ENCODE measurements around the gene KRTDAP.
A peak's percentile ranks its signal among the peaks of the same experiment; 100 is the strongest.
"Not testable (repeated sequence)": the region's sequence is repeated elsewhere in the genome, so short reads cannot be mapped to it uniquely, and the experiment has no call there.

Gene KRTDAP

DNA sequence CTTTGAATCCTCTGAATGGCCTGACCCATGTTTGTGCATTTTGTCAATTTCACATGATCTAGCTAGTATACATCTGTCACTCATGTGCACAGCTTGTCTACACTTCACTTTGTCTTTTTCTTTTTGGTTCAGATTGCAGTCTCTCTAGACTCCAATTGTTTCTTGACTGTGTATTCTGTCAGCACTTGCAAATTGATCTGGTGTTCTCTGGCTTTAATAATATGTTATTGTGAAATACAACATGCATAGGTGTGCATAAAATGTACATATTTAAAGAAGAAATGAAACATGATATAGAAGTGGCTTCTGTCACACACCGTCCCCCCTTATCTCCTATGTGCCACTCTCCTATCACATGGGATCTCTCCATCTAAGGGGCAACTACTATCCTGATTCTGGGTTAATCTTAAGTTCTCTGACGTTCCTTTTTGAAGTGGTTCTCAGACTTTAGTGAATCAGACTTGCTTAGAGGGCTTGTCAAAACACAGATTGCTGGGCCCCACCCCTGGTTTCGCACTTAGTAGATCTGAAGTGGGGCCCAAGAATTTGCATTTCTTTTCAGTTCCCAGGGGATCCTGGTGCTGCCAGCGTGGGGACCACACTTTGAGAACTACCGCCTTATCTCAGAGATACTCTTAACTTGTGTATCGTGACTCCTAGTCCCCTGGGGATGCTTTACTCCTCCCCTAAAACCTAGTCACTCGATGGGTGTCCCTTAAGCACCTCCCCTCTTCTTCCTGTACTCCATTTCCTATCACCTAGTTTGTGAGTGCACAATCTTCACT, 5.8 kb downstream of the KRTDAP start:
- DNase-seq (ENCODE audit: low spot score): no peak

DNA sequence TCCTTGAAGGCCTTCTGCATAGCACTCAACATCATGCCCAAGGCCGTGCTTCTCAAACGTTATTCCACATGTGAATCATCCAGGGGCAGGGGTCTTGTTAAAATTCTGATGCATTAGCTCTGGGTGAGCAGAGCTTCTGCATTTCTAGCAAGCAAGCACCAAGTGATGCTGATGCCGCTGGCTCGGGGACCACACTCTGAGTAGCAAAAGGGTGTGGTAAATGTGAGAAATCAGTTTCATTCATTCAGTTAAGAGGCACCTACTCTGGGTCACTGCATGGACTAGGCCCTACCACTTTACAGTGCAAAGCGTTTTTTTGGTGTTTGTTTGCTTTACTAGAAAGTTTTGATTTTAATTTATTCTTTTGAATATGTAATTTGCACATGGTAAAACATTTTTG, 7.2 kb downstream of the KRTDAP start:
- no peak for DNase-seq (ENCODE audit: low spot score)

DNA sequence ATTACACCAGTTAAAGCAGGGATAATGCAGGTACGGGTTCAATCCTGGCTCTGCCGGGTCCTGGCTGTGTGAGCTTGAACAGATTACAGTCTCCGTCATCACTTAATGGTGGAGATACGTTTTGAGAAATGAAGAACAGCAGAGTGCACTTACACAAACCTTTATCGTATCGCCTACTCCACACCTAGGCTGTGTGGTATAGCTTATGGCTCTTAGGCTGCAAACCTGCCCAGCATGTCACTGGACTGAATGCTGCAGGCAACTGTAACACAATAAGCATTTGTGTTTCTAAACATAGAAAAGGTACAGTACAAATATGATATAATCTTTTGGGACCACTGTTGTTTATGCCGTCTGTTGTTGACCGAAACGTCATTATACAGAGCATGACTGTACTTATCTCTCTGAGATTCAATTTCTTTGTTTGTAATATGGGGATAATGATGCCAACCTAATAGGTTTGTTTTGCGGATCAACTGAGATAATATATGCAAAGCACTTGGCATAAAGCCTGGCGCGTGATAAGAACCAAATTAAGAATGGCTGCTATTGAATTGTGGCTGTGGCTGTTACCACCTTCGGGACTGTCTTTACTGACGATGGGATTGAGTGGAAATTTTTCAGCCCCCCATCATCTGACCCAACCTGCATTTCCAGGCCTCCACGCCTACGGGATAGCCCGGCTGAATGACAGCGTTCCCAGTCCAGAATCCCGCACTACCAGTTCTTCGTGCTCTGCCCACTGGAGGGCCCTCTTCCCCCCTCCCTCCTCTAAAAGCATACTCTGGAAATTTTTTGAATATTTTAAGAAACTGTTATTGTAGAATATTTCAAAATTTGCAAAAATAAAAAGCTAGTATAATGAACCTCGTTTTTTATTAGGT, 11.2 kb downstream of the KRTDAP start:
- no peak for DNase-seq (ENCODE audit: low spot score)

DNA sequence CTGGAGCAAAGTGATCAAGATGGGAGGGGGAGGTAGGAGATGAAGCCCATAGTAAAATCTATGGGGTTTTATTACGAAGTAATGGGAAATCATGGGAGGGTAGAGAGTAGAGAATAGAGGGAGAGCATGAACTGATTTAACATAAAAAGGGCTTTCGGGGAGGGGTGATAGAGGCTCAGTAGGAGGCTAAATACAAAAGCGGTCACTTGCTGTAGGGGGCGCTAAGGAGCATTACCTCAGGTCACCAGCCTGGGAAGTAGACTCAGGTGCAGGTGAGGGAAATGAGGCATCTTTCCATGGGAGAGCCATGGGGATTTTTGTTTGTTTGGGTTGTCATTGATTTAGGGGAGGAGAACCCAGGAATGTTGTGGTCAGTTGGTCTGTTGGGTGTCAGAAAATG, 14.1 kb downstream of the KRTDAP start:
- no peak for DNase-seq (ENCODE audit: low spot score)

DNA sequence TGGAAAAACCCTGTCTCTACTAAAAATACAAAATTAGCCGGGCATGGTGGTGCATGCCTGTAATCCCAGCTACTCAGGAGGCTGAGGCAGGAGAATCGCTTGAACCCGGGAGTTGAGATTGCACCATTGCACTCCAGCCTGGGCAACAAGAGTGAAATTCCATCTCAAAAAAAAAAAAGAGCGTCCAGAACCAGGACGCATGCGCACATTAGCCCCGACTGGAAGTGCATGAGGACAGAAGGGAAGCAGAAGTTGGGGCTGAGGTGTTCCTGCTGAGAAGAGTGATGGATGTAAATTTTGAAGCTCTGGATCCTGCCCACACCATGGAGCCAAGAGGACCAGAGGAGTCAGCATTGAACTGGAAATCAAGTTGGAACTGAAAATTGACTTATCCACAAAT, 15.7 kb downstream of the KRTDAP start:
- DNase-seq (ENCODE audit: low spot score): not testable (repeated sequence)

DNA sequence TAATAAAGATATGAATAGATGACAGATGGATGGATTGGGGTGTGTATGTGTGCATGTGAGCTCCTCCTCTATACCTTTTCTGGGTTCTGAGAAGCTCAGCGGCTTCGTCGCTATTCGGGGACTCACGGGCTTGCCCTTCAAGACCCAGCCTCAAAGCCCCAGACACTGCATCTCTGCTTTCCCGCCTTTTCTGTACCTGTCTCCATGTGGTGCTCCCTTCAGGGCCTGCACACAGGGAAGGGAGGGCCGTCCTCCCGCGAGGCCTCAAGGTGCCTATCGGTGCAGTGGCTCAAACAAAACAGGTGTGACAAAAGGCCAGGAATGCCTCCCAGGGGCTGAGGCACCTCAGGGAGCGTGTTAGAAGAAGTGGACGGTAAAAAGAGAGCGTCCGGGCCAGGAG, 16.2 kb downstream of the KRTDAP start:
- no peak for DNase-seq (ENCODE audit: low spot score)

DNA sequence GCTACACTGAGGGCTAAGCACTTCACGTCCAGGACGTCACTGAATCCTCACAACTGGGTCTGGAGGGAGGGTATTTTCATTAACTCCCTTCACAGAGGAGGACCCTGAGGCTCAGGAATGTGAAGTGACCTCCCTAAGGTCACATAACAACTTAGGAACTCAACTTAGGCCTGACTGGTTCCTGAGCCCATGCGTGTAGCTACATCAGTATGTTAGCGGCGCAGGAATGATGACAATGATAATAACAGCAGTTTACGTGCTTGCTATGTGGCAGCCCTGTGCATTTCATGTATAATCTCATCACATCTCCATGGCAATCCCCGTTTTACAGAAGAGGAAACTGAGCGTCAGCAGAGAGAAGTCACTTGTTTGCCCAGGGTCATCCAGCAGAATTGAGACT, 18.3 kb downstream of the KRTDAP start:
- DNase-seq (ENCODE audit: low spot score): no peak

DNA sequence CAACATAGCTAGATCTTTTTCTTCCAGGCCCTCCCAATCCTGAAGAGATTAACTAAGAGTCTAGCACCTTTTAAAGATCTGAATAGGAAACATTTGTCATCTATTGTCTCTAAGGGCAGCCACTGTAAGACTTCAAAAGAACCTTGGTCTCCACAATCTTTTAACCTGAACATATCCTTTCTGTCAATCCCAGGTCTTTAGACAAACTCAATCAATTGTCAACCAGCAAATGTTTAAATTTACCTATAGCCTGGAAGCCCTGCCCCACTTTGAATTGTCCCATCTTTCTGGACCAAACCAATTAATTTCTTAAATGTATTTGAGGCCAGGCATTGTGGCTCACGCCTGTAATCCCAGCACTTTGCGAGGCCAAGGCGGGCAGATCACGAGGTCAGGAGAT, 19.2 kb downstream of the KRTDAP start:
- DNase-seq (ENCODE audit: low spot score): not testable (repeated sequence)

DNA sequence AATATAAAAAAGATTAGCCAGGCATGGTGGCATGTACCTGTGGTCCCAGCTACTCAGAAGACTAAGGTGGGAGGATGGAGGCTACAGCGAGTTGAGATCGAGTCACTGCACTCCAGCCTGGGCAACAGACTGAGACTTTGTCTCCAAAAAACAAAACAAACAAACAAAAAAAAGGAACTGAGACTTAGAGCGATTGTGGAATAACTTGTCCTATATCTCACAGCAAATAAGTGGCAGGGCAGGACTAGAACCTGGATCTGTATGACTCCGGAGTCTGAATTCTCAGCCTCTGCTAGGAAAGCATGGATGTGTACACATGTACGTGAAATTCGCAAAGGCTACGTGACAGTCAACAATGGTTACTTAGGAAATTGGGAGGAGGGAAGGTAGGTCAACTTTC, 20.1 kb downstream of the KRTDAP start:
- DNase-seq (ENCODE audit: low spot score): no peak

DNA sequence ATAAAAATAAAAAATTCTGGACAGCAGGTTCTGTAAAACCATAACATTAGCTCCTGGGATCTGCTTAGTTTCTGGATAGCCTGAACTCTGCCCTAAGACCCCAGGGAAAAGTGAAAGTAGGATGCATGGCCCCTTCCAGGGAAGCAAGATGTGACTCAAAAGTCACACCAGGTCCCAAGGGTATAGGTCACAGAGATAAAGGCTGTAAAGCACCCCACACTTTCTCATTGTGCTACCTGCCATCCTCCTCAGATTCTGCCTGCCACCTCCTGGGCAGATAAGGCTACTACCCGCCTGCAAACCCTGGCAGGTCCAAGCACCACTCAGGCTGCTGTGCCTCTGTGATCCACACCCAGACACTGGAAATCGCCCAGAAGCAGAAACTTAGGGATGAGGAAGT, 21.6 kb downstream of the KRTDAP start:
- peak; percentile 72 for DNase-seq (ENCODE audit: low spot score)

DNA sequence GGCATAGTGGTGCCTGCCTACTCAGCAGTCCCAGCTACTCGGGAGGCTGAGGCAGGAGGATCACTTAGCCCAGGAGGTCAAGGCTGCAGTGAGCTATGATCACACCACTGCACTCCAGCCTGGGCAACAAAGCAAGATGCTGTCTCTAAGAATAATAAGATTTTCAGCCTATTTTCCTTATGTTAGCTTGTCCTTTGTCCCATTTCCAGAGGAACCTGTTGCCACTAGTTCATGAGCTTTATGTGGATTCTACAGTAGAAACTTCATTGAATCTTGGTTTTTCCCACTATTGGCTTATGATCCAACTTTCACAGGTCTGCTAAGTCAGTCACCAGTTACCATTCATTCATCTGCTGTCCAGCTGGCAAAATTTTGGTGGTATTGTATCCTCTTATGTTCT, 24.0 kb downstream of the KRTDAP start:
- no peak for DNase-seq (ENCODE audit: low spot score)

DNA sequence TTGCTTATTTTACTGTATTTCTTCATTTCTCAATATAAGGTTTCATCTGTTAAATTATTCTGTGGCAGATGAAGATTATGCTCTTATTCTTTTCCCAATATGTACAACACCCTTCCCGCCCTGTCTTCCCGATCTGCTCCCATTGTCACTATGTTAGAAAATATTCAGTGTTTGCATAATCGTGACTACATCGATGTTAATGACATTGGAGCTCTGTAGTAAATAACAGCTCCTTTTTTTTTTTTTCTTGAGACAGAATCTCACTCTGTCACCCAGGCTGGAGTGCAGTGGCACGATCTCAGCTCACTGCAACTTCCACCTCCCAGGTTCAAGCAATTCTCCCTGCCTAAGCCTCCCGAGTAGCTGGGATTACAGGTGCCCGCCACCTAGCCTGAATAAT, 27.3 kb downstream of the KRTDAP start:
- DNase-seq (ENCODE audit: low spot score): not testable (repeated sequence)

DNA sequence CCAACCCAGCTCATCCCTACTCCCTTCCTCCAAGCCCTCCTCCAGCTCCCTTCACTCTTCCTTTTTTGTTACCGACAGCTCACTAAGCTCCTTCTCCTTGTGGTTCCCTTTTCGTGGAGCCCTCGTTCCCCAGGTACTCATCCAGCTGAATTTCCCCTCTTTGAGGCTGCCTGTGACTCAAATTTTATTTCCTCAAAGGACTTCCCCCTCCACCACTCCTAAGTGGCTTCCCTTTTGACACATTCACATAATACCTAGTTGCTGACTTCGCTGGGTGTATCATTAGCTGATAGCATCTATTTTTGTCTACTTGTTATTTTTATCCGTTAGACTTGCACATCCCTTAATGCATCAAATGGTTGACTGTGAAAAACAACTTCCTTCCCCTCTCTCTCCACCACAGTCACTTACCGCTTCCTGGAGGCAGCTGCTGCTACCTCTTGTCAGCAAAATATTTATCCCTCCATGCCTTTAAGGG, 27.7 kb downstream of the KRTDAP start:
- no peak for DNase-seq (ENCODE audit: low spot score)

DNA sequence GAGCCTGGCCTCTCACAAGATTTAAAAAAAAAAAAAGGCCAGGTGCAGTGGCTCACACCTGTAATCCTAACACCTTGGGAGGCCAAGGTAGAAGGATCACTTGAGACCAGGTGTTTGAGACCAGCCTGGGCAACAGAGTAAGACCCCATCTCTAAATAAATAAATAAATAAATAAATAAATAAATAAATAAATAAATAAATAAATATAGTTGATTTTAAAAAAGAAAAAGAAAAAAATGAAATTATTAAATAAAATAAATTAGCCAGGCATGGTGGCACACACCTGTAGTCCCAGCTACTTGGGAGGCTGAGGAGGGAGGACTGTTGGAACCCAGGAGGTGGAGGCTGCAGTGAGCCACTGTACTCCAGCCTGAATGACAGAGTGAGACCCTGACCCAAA, 28.5 kb downstream of the KRTDAP start:
- DNase-seq (ENCODE audit: low spot score): not testable (repeated sequence)

DNA sequence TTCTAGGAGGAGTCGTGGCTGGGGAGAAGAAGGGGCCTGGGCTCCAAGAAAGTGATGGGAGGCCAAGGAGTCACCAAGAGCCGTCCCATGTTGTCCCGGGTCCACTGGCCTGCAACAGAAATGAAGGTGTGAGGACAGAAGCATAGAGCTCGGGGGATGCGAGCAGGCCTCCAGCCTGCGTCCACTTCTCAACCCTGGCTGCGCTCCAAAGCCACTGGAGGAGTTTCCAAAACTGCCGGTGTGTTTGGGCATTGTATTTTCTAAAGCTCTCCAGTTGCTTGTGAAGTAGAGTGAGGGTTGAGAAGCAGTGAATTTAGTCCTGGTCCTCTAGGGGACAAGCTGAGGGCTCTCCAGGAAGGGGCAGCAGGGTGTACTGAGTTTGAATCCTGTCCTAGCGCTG, 29.2 kb downstream of the KRTDAP start:
- no peak for DNase-seq (ENCODE audit: low spot score)

DNA sequence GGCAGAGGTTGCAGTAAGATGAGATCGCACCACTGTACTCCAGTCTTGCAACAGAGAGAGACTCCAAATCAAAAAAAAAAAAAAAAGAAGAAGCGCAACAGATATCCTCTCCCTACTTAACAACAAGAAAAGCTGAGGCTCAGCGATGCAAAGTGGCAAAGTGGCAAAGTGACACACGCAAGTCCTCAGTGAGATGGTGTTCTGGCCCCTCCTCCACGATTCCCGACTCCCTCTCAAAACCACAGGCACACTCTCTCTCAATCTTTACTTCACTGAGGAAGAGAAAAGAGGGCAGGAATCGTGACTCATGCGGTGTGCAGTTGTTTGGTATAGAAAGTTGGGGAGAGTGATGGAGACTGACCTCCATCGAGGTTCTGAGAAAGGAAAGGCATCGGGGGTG, 29.7 kb downstream of the KRTDAP start:
- DNase-seq (ENCODE audit: low spot score): no peak

DNA sequence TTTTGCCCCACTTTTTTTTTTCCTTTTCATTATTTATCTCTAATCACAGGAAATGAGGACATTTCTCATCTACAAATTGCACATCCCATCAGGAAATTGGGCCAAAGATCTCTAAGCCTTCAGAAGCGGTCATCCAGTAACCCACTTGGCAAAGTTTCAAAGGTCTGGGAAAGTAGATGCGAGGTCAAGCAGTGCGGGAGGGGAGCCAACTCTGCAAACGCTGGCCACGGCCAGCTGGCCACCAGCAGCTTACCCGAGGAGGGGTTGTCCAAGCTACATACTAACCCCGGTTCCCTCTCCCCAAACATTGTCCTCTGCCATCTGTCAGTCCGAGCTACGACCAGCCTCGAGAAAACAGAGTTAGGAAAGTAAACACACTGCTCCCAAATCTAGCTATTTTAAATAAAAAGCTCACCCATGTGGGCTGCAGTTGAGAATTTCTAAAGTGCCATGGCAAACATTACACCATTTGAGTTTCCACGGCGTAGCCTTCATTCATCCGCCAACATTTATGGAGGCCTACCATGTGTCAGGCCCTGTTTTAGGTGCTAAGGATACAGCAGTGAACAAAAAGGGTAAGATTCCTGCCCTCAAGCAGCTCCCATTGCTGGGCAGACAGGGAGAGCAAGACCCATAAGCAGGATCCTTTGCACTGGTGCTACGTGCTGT, 30.7 kb downstream of the KRTDAP start:
- no peak for DNase-seq (ENCODE audit: low spot score)

DNA sequence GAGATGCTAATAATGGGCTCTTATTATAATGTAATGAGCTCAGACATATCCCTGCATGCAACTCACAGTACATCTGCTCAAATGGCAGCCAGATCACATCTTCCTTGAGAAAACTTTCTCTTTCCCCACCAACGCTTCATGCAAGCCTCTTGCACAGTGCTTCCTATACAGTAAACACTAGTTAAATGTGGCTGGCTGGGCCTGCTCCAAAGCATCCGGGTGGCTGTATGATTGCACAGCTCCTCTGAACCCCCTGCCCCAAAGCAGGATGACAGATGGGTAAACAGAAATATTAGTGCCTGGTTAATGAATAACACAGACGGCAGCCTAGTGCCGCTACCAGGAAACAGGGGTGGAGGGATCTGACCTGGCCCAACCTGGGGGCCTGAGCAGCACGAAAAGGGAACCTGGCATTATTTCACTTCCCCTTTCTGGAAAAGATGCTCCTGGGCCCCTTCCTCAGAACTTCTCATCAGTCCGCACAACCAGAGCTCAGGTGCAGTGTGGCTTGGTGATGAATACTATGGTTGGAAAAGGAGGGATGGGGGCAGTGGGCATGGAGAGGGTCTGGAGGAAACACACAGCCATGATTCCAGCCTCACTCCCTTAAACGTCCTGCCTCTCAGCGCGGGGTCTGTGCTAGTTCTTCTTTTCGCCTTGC, 31.4 kb downstream of the KRTDAP start:
- no peak for DNase-seq (ENCODE audit: low spot score)

DNA sequence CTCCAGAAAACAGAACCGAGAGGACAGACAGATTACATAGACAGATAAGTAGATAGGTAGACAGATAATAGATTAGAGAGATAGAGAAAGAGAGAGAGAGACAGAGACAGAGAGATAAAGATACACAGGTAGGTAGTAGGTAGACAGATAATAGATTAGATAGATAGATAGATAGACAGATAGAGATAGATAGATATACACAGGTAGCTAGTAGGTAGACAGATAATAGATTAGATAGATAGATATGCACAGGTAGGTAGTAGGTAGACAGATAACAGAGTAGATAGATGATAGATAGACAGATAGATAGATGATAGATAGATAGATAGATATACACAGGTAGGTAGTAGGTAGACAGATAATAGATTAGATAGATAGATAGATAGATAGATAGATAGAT, 32.1 kb downstream of the KRTDAP start:
- DNase-seq (ENCODE audit: low spot score): no peak

DNA sequence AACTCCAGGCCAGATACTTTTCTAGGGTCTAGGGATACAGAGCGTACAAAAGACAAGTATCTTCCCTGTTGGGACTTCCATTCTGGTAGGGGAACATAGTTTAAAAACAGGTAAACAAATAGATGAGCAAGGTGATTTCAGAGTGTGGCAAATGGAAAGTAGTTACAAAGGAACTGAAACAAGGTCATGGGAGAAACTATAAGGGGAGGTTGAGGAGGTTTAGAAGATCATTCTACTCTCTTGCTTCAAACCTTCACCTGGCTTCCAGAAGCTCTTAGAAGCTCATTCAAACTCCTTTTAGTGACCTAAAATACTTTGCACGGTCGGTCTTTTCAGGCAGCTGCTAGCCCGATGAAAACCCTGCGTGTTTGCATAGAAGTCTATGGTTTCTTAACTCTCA, 33.1 kb downstream of the KRTDAP start:
- DNase-seq (ENCODE audit: low spot score): no peak

DNA sequence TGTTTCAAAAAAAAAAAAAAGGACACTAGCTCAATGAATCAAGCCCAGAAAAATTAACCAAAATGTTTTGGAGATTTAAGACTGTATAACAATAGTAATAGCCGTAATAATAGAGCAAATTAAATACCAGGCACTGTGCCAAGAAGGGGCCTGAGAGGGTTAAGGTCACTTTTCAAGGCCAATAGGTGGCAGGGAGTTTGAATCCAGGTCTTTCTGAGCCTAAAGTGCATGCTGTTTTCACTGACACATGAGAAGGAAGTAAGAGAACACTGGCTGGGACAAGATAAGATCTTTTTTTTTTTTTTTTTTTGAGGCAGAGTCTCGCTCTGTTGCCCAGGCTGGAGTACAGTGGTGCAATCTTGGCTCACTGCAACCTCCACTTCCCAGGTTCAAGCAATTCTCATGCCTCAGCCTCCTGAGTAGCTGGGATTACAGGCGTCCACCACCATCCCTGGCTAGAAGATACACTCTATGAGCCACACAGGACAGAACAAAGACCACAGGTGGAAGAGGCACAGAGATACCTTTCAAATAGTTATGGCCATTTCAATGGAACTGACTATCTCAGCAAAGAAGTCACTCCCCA, 34.6 kb downstream of the KRTDAP start:
- DNase-seq (ENCODE audit: low spot score): no peak

DNA sequence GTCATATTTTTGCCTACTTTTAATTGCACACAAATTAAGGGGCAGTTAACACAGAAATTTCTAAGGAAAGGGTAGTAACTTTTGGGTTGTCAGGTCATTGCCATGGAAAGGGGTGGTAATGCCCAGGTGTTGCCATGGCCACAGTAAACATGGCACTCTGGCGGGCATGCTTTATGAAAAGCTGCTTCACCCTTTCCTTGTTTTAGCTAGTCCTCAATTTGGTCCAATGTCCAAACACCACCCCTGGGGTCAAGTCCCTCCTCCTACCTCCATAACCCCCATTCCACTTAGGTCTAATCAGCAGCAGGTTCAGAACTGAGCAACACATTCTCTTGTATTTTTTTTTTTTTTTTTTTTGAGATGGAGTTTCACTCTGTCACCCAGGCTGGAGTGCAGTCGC, 35.6 kb downstream of the KRTDAP start:
- no peak for DNase-seq (ENCODE audit: low spot score)

Data from COLO829 (cell line).